GM19324 (cell line): Measurements from ENCODE around the gene BLVRA.

ENCODE experiments used
- ATAC-seq: cut with Tn5 transposase; IDR thresholded peaks from one replicate; pipeline ENCODE4 v1.9.1; 2021; ENCODE audit warnings: mild to moderate bottlenecking, moderate library complexity; ENCODE audit not compliant: unreplicated experiment, low FRiP score

BLVRA gene

GRCh38 chr7:43850348-43851116 is 92.1 kb downstream of the BLVRA start:
- ATAC-seq, result no peak

- ATAC-seq, result no peak
Measured at GRCh38 chr7:43851805-43852204, 93.3 kb downstream of the BLVRA start.

GRCh38 chr7:43855176-43855575 is 96.7 kb downstream of the BLVRA start:
- ATAC-seq, result no peak

- ATAC-seq, result no peak
Measured at GRCh38 chr7:43856316-43856715, 97.8 kb downstream of the BLVRA start.
